GM18858 (cell line): Measurements from ENCODE around the gene E2F1.

ENCODE experiments used
- ATAC-seq: cut with Tn5 transposase; IDR thresholded peaks from one replicate; pipeline ENCODE4 v1.9.1; 2021; ENCODE audit not compliant: unreplicated experiment

E2F1 gene

GRCh38 chr20:33673114-33673409, 13.1 kb downstream of the E2F1 start:
- no peak for ATAC-seq

- ATAC-seq, result no peak
These were observed 13.6 kb downstream of the E2F1 start for GRCh38 chr20:33672426-33673113.

- no peak for ATAC-seq
These were observed 14.5 kb downstream of the E2F1 start for GRCh38 chr20:33671573-33672288.

- ATAC-seq, result no peak
These were observed 15.3 kb downstream of the E2F1 start for GRCh38 chr20:33670715-33671499.

- no peak for ATAC-seq
These were observed 16.1 kb downstream of the E2F1 start for GRCh38 chr20:33669873-33670640.

- no peak for ATAC-seq
These were observed 17.0 kb downstream of the E2F1 start for GRCh38 chr20:33669224-33669623.

GRCh38 chr20:33668466-33669155, 17.6 kb downstream of the E2F1 start:
- no peak for ATAC-seq

GRCh38 chr20:33667676-33668465, 18.3 kb downstream of the E2F1 start:
- peak; percentile 29 for ATAC-seq

GRCh38 chr20:33667245-33667675, 18.9 kb downstream of the E2F1 start:
- no peak for ATAC-seq

GRCh38 chr20:33666293-33667244, 19.6 kb downstream of the E2F1 start, which contains the start of gene ACTL10:
TSS of gene ACTL10 (plus strand) at chr20:33666943. CDS start at chr20:33667498, 555 bp downstream.
- peak; percentile 39 for ATAC-seq

GRCh38 chr20:33664762-33665144, 21.4 kb downstream of the E2F1 start:
- ATAC-seq, result no peak

GRCh38 chr20:33664085-33664761, 22.0 kb downstream of the E2F1 start:
- no peak for ATAC-seq

GRCh38 chr20:33663161-33664084, 22.8 kb downstream of the E2F1 start:
- ATAC-seq, result peak; percentile 29

- no peak for ATAC-seq
These were observed 24.0 kb downstream of the E2F1 start, which contains the start of gene C20orf144 for GRCh38 chr20:33662172-33662571. TSS of gene C20orf144 (plus strand) at chr20:33662327. CDS start at chr20:33662346, 19 bp downstream.

- no peak for ATAC-seq
These were observed 25.5 kb downstream of the E2F1 start for GRCh38 chr20:33660685-33661058.

- no peak for ATAC-seq
These were observed 26.0 kb downstream of the E2F1 start for GRCh38 chr20:33660035-33660684.
